Measurements from ENCODE around the gene METTL25.

Gene METTL25, protein sequence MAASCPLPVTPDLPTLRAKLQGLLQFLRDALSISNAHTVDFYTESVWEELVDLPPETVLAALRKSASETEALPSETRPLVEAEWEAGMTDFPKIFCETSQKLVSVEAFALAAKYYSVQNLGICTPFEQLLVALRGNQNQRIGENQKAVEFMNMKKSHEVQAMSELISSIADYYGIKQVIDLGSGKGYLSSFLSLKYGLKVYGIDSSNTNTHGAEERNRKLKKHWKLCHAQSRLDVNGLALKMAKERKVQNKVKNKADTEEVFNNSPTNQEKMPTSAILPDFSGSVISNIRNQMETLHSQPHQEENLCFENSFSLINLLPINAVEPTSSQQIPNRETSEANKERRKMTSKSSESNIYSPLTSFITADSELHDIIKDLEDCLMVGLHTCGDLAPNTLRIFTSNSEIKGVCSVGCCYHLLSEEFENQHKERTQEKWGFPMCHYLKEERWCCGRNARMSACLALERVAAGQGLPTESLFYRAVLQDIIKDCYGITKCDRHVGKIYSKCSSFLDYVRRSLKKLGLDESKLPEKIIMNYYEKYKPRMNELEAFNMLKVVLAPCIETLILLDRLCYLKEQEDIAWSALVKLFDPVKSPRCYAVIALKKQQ

DNA sequence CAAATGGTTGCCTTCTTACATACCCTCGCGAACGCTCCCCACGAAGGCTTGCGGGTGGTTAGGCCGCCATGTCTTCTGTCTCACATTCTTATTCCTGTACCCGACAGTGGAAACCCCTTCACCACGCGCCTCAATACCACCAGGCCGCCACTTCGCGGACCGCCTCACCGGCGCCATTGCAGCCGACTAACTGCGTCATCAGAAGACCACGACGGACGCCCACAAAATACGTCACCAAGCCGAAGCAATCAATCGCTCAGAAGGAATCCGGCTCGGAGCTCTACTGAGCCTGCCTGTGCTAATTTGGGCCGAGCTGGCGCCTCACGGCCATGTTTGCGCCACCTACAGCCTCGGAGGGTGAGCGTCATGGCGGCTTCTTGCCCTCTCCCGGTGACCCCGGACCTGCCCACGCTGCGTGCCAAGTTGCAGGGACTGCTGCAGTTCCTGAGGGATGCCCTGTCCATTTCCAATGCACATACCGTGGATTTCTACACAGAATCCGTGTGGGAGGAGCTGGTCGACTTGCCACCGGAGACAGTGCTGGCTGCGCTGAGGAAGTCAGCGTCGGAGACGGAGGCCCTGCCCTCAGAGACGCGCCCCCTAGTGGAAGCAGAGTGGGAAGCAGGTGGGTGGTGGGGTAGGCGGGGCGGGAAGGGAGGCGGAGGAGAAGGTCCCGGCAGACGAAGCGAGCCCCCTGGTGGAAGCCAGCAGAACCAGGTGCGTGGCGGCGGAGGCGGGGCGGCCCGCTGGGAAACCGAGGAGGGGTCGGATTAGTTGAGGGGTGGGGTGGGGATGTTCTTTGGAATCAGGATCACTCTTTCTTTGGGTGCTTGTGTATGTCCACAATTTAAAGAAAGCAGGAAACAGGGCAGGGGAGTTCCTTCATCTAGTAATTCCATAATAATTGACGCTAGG is at the start of gene METTL25, which contains the start of gene CCDC59:
Gene METTL25, plus strand, starts transcription at position 330 of the 915 bp plus-strand sequence. Its CDS starts 37 bp downstream, at position 367.
Gene CCDC59, minus strand, starts transcription at position 188 of the 915 bp plus-strand sequence. Its CDS starts 11 bp downstream, at position 177.
- TF ChIP-seq, protein P1, sequence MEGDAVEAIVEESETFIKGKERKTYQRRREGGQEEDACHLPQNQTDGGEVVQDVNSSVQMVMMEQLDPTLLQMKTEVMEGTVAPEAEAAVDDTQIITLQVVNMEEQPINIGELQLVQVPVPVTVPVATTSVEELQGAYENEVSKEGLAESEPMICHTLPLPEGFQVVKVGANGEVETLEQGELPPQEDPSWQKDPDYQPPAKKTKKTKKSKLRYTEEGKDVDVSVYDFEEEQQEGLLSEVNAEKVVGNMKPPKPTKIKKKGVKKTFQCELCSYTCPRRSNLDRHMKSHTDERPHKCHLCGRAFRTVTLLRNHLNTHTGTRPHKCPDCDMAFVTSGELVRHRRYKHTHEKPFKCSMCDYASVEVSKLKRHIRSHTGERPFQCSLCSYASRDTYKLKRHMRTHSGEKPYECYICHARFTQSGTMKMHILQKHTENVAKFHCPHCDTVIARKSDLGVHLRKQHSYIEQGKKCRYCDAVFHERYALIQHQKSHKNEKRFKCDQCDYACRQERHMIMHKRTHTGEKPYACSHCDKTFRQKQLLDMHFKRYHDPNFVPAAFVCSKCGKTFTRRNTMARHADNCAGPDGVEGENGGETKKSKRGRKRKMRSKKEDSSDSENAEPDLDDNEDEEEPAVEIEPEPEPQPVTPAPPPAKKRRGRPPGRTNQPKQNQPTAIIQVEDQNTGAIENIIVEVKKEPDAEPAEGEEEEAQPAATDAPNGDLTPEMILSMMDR (IDR thresholded peaks at IDR 0.05; ENCODE audit: low read depth, low read length, missing control alignments): peak; percentile 90
- peak within 1 kb of the TSS; percentile 62 for H3K4me3 ChIP-seq (replicated peaks; ENCODE audit: low read depth, low read length)
- peak; percentile 96 for DNase-seq (ENCODE audit: extremely low read depth, low read depth)

DNA sequence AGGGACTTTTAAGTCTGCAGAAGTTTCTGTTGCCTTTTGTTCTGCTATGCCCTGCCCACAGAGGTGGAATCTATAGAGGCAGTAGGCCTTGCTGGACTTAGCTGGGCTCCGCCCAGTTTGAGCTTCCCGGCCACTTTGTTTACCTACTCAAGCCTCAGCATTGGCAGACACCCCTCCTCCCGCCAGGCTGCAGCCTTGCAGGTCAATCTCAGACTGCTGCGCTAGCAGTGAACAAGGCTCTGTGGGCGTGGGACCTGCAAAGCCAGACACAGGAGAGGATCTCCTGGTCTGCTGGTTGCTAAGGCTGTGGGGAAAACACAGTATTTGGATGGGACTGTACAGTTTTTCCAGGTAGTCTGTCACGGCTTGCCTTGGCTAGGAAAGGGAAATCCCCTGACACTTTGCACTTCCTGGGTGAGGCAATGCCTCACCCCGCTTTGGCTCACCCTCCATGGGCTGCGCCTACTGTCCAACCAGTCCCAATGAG is 43.9 kb upstream of the METTL25 start:
- TF ChIP-seq, protein P1 (IDR thresholded peaks at IDR 0.05; ENCODE audit: low read depth, low read length, missing control alignments): no peak
- DNase-seq (ENCODE audit: extremely low read depth, low read depth): no peak
- no peak overlapping the region for H3K4me3 ChIP-seq (replicated peaks; ENCODE audit: low read depth, low read length)

DNA sequence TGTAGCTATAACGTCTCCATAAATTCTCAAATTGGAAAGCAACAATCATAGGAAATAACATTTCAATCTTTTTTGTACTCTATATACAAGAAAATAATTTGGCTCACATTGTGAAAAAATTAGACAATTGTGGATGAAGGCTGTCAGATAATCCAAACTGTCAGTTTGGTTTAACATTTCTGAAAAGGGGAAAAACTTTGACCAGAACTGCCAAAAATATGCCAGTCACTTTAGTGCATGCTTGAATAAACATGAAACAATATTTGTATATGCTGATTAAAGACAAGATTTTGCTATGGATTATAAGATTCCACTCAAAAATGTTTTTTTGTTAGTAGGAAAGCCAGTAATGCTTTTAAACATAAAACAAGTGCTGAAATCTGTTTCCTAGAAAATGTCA is 39.1 kb upstream of the METTL25 start:
- DNase-seq (ENCODE audit: extremely low read depth, low read depth): no peak
- TF ChIP-seq, protein P1 (IDR thresholded peaks at IDR 0.05; ENCODE audit: low read depth, low read length, missing control alignments): no peak
- no peak overlapping the region for H3K4me3 ChIP-seq (replicated peaks; ENCODE audit: low read depth, low read length)

DNA sequence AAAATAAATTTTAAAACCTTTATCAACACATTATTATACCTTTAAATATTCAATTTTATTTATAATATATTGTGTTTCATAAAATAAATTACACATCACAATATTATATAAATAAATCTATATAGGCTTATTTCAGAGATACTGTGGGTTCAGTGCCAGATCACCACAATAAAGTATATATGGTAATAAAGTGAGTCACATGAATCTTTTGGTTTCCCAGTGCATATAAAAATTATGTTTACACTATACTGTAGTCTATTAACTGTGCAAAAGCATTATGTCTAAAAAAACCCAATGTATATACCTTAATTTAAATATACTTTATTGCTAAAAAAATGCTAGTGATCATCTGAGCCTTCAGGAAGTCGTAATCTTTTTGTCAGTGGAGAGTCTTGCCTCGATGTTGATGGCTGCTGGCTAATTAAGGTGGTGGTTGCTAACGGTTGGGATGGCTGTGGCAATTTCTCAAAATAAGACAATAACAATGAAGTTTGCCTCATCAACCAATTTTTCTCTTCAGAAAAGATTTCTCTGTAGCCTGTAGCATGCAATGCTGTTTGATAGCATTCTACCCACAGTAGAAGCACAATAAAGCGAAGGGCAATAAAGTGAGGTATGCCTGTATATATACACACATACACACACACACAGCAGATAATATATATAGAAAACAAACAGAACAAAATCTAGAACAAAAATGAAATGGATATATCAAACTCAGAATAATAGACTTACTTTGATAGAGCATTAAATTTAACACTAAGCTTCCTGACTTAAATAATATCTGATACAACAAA is 32.6 kb upstream of the METTL25 start:
- no peak overlapping the region for H3K4me3 ChIP-seq (replicated peaks; ENCODE audit: low read depth, low read length)
- TF ChIP-seq, protein P1 (IDR thresholded peaks at IDR 0.05; ENCODE audit: low read depth, low read length, missing control alignments): no peak
- DNase-seq (ENCODE audit: extremely low read depth, low read depth): no peak

DNA sequence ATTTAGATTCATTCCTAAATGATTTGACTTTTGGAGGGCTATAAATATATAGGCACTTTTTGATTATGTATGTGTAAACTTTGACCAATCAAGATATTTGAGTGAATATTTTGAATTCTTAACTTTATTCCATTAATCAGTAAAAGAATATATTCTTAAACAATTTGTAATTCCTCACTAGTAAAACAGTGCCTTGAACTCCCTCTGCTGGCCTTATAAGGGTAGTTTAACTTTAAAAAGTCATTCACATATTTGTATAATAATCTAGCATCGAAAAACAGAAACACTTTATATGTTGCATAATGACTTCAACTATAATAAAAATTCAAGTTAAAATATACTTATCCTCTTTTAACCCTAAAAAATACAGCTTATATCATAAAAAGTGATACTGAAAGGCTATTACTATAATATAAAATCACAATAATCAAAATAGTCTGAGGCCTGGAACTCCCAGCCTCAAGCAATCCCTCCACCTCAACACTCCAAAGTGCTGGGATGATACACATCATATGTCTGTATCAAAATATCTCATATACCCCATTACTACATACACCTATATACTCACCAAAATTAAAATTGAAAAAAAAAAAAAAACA is 31.3 kb upstream of the METTL25 start:
- TF ChIP-seq, protein P1 (IDR thresholded peaks at IDR 0.05; ENCODE audit: low read depth, low read length, missing control alignments): peak; percentile 17
- no peak overlapping the region for H3K4me3 ChIP-seq (replicated peaks; ENCODE audit: low read depth, low read length)
- peak; percentile 4 for DNase-seq (ENCODE audit: extremely low read depth, low read depth)

All from HFF-Myc (cell line).